ENCODE results near the gene SOCS6. TPM values are rescaled to one million over a fixed set of nuclear protein-coding genes. Genes with fewer than 3 reads are reported as not detected.

The SOCS6 gene
- total and polyA plus RNA-seq, 2 donors (not counting 1 experiment from before 2014, with no cell fraction given) = 0.25 to 0.99 TPM

Other genes starting within 250 kb of the SOCS6 start
- 37.7 and 41.2 TPM in 2 replicates for gene RTTN, start 83.4 kb upstream of the SOCS6 start, total RNA-seq
- gene RTTN, start 83.4 kb upstream of the SOCS6 start, polyA plus RNA-seq = 10.0 and 11.6 TPM in 2 replicates

Data from B cell (primary cell).